ENCODE results near the gene KIAA1614.

The KIAA1614 gene

DNA sequence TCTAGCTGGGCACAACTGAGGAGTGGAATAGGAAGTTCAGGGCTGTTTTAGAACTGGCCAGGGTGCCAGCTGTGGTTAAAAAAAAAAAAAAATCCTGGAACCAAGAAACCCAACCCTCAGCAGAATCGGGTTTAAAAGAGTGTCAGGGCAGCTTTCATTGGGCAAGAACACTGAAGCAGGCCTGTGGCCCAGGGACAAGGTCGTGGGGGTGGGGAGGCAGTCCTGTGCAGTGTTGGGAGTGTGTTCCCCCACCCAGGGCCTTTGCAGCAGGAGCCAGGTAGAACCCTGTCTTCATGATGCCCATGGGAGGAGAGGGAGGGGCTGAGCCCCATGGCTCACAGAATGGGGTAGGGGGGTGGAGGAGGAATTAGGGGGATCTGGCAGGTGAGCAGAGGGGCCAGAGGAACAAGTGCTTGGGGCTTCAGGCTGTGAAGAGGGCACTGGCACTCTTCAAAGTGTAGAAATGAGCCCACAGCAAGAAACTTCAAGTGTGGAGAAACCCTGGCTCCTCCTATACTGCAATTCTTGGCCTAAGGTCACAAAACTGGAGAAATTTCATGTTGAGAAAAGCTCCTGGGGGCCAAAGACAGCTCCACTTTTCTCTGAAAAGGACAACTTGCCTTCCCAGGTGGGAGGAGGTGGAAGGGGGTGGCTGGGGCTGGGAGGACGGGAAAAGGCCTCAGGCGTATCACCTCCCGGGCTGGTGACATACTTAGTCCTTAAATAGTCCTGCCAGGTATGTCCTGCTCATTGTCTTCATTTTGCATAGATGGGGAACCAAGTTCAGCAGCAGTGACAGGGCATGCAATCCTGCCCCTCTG is 39.3 kb downstream of the KIAA1614 start:
- no peak overlapping the region for H3K9ac ChIP-seq (ENCODE audit: low read depth, low read length)
- peak overlapping the region; percentile 58; the same call in 1 of the 2 replicates for H3K27ac ChIP-seq (ENCODE audit: low read length)
- peaks cover 2% of the 10 kb centered on the region; the same call in 1 of the 2 replicates for H3K79me2 ChIP-seq (ENCODE audit: insufficient read depth, low read length)
- H3K4me3 ChIP-seq (ENCODE audit: low read depth in 1 of 2, low read length in 2 of 2): no peak overlapping the region
- H3K27me3 ChIP-seq (ENCODE audit: insufficient read depth, low read length, poor library complexity): no peaks in the 10 kb centered on the region
- ATAC-seq (ENCODE audit: insufficient read depth, low read depth) (no peak), DNase-seq (no peak)
- H4K20me1 ChIP-seq (ENCODE audit: insufficient read depth, low read length): no peaks in the 10 kb centered on the region
- TF ChIP-seq, protein P1, sequence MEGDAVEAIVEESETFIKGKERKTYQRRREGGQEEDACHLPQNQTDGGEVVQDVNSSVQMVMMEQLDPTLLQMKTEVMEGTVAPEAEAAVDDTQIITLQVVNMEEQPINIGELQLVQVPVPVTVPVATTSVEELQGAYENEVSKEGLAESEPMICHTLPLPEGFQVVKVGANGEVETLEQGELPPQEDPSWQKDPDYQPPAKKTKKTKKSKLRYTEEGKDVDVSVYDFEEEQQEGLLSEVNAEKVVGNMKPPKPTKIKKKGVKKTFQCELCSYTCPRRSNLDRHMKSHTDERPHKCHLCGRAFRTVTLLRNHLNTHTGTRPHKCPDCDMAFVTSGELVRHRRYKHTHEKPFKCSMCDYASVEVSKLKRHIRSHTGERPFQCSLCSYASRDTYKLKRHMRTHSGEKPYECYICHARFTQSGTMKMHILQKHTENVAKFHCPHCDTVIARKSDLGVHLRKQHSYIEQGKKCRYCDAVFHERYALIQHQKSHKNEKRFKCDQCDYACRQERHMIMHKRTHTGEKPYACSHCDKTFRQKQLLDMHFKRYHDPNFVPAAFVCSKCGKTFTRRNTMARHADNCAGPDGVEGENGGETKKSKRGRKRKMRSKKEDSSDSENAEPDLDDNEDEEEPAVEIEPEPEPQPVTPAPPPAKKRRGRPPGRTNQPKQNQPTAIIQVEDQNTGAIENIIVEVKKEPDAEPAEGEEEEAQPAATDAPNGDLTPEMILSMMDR (IDR thresholded peaks at IDR 0.05; ENCODE audit: borderline replicate concordance, extremely low read depth, low read length, poor library complexity, severe bottlenecking): no peak
- TF ChIP-seq EZH2 (IDR thresholded peaks at IDR 0.05; ENCODE audit: borderline replicate concordance, low read depth, low read length, severe bottlenecking): no peak
- no peak overlapping the region for H2AFZ ChIP-seq (ENCODE audit: low read depth, low read length)
- peaks cover 48% of the 10 kb centered on the region for H3K36me3 ChIP-seq (ENCODE audit: insufficient read depth, low read length)
- peaks cover 39% of the 10 kb centered on the region for H3K4me1 ChIP-seq (ENCODE audit: insufficient read depth, low read length)
- no peaks in the 10 kb centered on the region for H3K9me3 ChIP-seq (ENCODE audit: insufficient read depth, low read length, severe bottlenecking)
- H3K4me2 ChIP-seq (ENCODE audit: insufficient read depth, low read length): no peak overlapping the region

DNA sequence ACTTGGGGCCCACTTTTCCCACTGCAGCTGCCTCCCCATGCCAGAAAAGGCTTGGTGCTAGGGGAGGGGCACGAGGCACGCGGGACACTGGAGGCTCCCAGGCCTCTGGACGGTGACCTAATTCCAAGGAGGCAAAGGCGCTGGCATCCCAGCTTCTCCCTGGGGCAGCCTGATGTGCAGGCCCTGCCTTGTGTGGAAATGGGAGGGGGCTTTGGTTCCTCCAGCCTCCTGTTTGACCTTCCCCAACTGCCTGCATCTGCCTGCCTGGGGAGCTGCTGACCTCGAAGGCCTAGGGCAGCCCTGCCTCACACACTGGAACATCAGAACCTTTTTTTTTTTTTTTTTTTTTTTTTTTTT is 39.9 kb downstream of the KIAA1614 start:
- H2AFZ ChIP-seq (ENCODE audit: low read depth, low read length): no peak overlapping the region
- peaks cover 33% of the 10 kb centered on the region for H3K4me1 ChIP-seq (ENCODE audit: insufficient read depth, low read length)
- no peaks in the 10 kb centered on the region for H4K20me1 ChIP-seq (ENCODE audit: insufficient read depth, low read length)
- no peak overlapping the region for H3K9ac ChIP-seq (ENCODE audit: low read depth, low read length)
- TF ChIP-seq EZH2 (IDR thresholded peaks at IDR 0.05; ENCODE audit: borderline replicate concordance, low read depth, low read length, severe bottlenecking): no peak
- TF ChIP-seq, protein P1 (IDR thresholded peaks at IDR 0.05; ENCODE audit: borderline replicate concordance, extremely low read depth, low read length, poor library complexity, severe bottlenecking): no peak
- no peaks in the 10 kb centered on the region for H3K9me3 ChIP-seq (ENCODE audit: insufficient read depth, low read length, severe bottlenecking)
- no peak overlapping the region for H3K4me3 ChIP-seq (ENCODE audit: low read depth in 1 of 2, low read length in 2 of 2)
- H3K36me3 ChIP-seq (ENCODE audit: insufficient read depth, low read length): peaks cover 54% of the 10 kb centered on the region
- peaks cover 2% of the 10 kb centered on the region for H3K79me2 ChIP-seq (ENCODE audit: insufficient read depth, low read length)
- no peaks in the 10 kb centered on the region for H3K27me3 ChIP-seq (ENCODE audit: insufficient read depth, low read length, poor library complexity)
- no peak for ATAC-seq (ENCODE audit: insufficient read depth, low read depth)
- H3K4me2 ChIP-seq (ENCODE audit: insufficient read depth, low read length): no peak overlapping the region
- peak overlapping the region; percentile 58; the same call in 1 of the 2 replicates for H3K27ac ChIP-seq (ENCODE audit: low read length)
- no peak for DNase-seq

DNA sequence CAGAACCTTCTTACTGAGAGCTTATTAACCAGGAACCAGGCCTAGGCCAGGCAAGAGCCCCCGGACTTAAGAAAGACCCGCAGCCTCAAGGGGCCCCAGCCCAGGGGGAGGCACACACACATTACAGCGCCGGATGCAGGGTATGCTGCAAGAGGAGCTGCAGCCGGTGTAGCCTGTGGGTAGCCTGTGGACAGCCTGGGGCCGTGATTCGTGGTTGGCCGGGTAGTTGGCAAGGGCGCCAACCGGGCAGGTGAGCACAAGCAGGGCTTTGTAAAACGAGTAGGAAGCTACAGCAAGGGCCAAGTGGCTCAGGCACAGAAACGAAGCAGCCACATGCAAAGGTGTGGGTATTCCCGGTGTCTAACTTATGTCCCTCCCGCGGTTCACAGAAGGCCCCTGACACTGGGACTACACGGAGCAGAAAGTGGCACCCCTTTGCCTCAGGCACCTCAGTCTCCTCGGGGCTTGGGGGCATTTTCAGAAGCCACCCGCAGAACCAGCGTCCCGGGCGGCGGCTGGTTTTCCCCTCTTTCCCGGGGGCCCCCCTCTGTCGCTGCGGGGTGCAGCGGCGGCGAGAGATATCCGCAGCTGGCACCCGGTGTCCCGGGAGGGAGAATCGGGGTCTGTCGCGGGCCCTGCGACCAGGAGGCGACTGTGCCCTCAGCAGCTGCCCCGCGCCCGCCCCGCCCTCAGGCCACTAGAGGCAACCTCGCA is 40.8 kb downstream of the KIAA1614 start:
- ATAC-seq (ENCODE audit: insufficient read depth, low read depth) (no peak), DNase-seq (no peak)
- Histone ChIP-seq H3K27me3 (ENCODE audit: insufficient read depth, low read length, poor library complexity) (no peaks in the 10 kb centered on the region), H4K20me1 (ENCODE audit: insufficient read depth, low read length) (no peaks in the 10 kb centered on the region), H3K79me2 (ENCODE audit: insufficient read depth, low read length) (peaks cover 5% of the 10 kb centered on the region), H3K4me2 (ENCODE audit: insufficient read depth, low read length) (no peak overlapping the region), H3K9me3 (ENCODE audit: insufficient read depth, low read length, severe bottlenecking) (no peaks in the 10 kb centered on the region), H3K4me3 (ENCODE audit: low read depth in 1 of 2, low read length in 2 of 2) (no peak overlapping the region), H2AFZ (ENCODE audit: low read depth, low read length) (no peak overlapping the region), H3K27ac (ENCODE audit: low read length) (peak overlapping the region; percentile 29; the same call in 1 of the 2 replicates), H3K4me1 (ENCODE audit: insufficient read depth, low read length) (peaks cover 25% of the 10 kb centered on the region), H3K36me3 (ENCODE audit: insufficient read depth, low read length) (peaks cover 55% of the 10 kb centered on the region), H3K9ac (ENCODE audit: low read depth, low read length) (no peak overlapping the region)
- no peak for TF ChIP-seq EZH2 (IDR thresholded peaks at IDR 0.05; ENCODE audit: borderline replicate concordance, low read depth, low read length, severe bottlenecking)
- TF ChIP-seq, protein P1 (IDR thresholded peaks at IDR 0.05; ENCODE audit: borderline replicate concordance, extremely low read depth, low read length, poor library complexity, severe bottlenecking): no peak
